Transverse colon (tissue), 4 donors: Measurements from ENCODE around the gene TRMT5. TPM values are rescaled to one million over a fixed set of nuclear protein-coding genes. Genes with fewer than 3 reads are reported as not detected.

Source experiments
- DNase-seq: peaks from one replicate; pipeline ENCODE4 v3.0.0-alpha.2; 2019
- H3K27ac ChIP-seq, 4 donors: fragments of 200-600 bp; sonication (generic); 2 replicates each; pipeline ENCODE4 v1.5.1; 2016 to 2018; ENCODE audit warnings: inconsistent platforms in 4 of 4
- H3K27me3 ChIP-seq: fragments of 200-600 bp; sonication (generic); 2 replicates; pipeline ENCODE4 v1.5.1; 2017; ENCODE audit warnings: inconsistent platforms
- H3K36me3 ChIP-seq, 4 donors: fragments of 200-600 bp; sonication (generic); 2 replicates each; pipeline ENCODE4 v1.5.1; 2017 to 2019; ENCODE audit warnings: inconsistent platforms in 4 of 4
- H3K4me1 ChIP-seq, 4 donors: fragments of 200-600 bp; sonication (generic); 2 replicates each; pipeline ENCODE4 v1.5.1; 2017 to 2020; ENCODE audit warnings: inconsistent platforms in 4 of 4
- H3K4me3 ChIP-seq, 4 donors: fragments of 200-600 bp; sonication (generic); 1 replicate in 1 of 4; 2 replicates in 3 of 4; pipeline versions ENCODE4 v1.5.1 to v1.6.1; 2017 to 2019; ENCODE audit warnings: inconsistent platforms in 4 of 4
- H3K9me3 ChIP-seq, 2 donors: fragments of 200-600 bp; sonication (generic); 2 replicates each; pipeline ENCODE4 v1.5.1; 2017 to 2019; ENCODE audit warnings: inconsistent platforms in 2 of 2
- EP300 ChIP-seq: sonication (generic); formaldehyde crosslinking; IDR thresholded peaks from one replicate; pipeline ENCODE4 v1.6.1; 2017; ENCODE audit warnings: antibody characterized with exemption, low read depth
- POLR2A ChIP-seq: fragments of 450-650 bp; IDR thresholded peaks from one replicate; pipeline ENCODE4 v1.6.1; 2016; ENCODE audit warnings: antibody characterized with exemption, mild to moderate bottlenecking, moderate library complexity
- POLR2AphosphoS5 ChIP-seq, 3 donors: sonication (generic); formaldehyde crosslinking; IDR thresholded peaks; one replicate each; pipeline ENCODE4 v1.6.1; 2016; ENCODE audit warnings: antibody characterized with exemption in 3 of 3
- WGBS, 2 donors: methylation state at CpG; one replicate each; pipeline ENCODE4 v1.1.5; 2018; ENCODE audit warnings: low coverage in 1 of 2; 5-methylcytosine and 5-hydroxymethylcytosine counted together
- in situ Hi-C, 4 donors: fragments of 200-750 bp; cut with MboI; loops; one replicate each; pipeline versions ENCODE4 v1.15.0 to v1.15.1; 2017; ENCODE audit warnings: low sequenced_read_pairs in 3 of 4, low pct_ligation_motif_present in 1 of 4, low pct_unique_long_range_greater_than_20kb in 1 of 4
- intact Hi-C: fragments of 100-400 bp; cut with DNase I; formaldehyde crosslinking; loops from one replicate; pipeline ENCODE4 v1.15.1; 2023; ENCODE audit warnings: low total_unique reads
- total RNA-seq, 4 donors: library from RNA; depleted of rRNA; stranded (reverse); fragments of >200 nt; gene quantifications; one replicate each; pipeline ENCODE4 v1.1.0, GENCODE V29; 2016
- TF ChIP-seq, protein P1 (sequence below), 5 experiments: fragments of 200-600 bp in 3 of 5; fragments of 450-650 bp in 2 of 5; sonication (generic) in 3 of 5; IDR thresholded peaks; 1 replicate in 2 of 5; 2 replicates in 3 of 5; pipeline ENCODE4 v1.5.1; 2016 to 2017; ENCODE audit warnings: antibody characterized with exemption in 5 of 5, inconsistent platforms in 3 of 5, mild to moderate bottlenecking in 2 of 5, moderate library complexity in 1 of 5

Gene TRMT5
- total RNA-seq, 4 donors from 2014 or later, result 0.75 to 13.5 (median 6.5) TPM

- no peaks in the 10 kb centered on the region for H3K27me3 ChIP-seq
- TF ChIP-seq, protein P1, sequence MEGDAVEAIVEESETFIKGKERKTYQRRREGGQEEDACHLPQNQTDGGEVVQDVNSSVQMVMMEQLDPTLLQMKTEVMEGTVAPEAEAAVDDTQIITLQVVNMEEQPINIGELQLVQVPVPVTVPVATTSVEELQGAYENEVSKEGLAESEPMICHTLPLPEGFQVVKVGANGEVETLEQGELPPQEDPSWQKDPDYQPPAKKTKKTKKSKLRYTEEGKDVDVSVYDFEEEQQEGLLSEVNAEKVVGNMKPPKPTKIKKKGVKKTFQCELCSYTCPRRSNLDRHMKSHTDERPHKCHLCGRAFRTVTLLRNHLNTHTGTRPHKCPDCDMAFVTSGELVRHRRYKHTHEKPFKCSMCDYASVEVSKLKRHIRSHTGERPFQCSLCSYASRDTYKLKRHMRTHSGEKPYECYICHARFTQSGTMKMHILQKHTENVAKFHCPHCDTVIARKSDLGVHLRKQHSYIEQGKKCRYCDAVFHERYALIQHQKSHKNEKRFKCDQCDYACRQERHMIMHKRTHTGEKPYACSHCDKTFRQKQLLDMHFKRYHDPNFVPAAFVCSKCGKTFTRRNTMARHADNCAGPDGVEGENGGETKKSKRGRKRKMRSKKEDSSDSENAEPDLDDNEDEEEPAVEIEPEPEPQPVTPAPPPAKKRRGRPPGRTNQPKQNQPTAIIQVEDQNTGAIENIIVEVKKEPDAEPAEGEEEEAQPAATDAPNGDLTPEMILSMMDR (IDR thresholded peaks at IDR 0.05), result no peak
- TF ChIP-seq EP300, result no peak
- TF ChIP-seq POLR2AphosphoS5 (IDR thresholded peaks at IDR 0.05), result no peak
- no peak for TF ChIP-seq POLR2A
- intact Hi-C loops, result no loop called here
- no peak overlapping the region for H3K4me3 ChIP-seq
- WGBS, 2 donors, result 38 to 52% methylated on average over 1 to 2 of the region's 2 CpGs
- in situ Hi-C loops, result no loop called here
- no peaks in the 10 kb centered on the region for H3K9me3 ChIP-seq
- peaks cover 0 to 18% (median 7%) of the 10 kb centered on the region in 4 donors for H3K4me1 ChIP-seq
- no peaks in the 10 kb centered on the region for H3K36me3 ChIP-seq
- DNase-seq, result no peak
- no peak overlapping the region for H3K27ac ChIP-seq
Measured at GRCh38 chr14:60975551-60975950, 5.3 kb downstream of the TRMT5 start.

DNA sequence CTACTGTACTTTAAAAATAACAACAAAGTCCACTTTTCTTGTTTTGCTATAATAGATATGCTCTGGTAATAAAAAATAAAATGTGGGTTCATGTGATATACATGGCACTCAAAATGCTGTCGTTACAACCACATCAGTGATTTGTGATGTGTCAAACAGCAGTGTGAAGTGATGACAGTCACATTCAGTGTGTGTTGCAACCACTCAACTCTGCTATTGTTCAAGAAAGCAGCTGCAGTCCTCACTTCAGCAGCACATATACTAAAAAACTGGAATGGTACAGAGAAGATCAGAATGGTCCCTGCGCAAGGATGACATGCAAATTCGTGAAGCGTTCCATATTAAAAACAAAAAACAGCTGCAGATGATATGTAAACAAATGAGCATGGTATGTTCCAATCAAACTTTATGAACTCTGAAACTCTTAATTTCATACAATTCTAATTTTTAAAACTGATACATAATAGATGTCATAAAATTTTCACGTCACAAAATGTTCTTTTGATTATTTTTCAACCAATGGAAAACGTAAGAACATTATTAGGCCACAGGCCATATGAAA lies 6.7 kb downstream of the TRMT5 start:
- Histone ChIP-seq H3K36me3 (no peaks in the 10 kb centered on the region), H3K27me3 (no peaks in the 10 kb centered on the region), H3K9me3 (no peaks in the 10 kb centered on the region), H3K4me3 (no peak overlapping the region), H3K4me1 (peaks cover 0 to 13% (median 0%) of the 10 kb centered on the region in 4 donors), H3K27ac (no peak overlapping the region)
- TF ChIP-seq POLR2A, result no peak
- TF ChIP-seq, protein P1 (IDR thresholded peaks at IDR 0.05), result no peak
- TF ChIP-seq EP300, result no peak
- TF ChIP-seq POLR2AphosphoS5 (IDR thresholded peaks at IDR 0.05), result no peak
- in situ Hi-C loops, result no loop called here
- WGBS, 2 donors, result 75 to 83% methylated on average over 6 of the region's 6 CpGs
- intact Hi-C loops, result no loop called here
- no peak for DNase-seq

DNA sequence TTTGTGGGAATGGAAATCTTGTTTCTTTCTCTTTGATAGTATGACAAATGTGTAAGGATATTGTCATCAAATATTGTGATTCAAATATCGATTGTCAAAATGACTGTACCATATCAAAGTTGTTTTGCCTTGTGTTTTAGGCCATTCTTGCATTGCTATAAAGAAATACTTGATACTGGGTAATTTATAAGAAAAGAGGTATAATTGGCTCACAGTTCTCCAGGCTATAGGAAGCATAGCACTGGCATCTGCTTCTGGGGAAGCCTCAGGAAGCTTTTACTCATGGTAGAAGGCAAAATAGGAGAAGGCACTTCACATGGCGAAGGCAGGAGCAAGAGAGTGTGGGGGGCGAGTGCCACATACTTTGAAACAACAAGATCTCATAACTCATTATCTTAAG lies 7.8 kb downstream of the TRMT5 start:
- WGBS, 2 donors, result 95 to 100% methylated on average over 1 to 3 of the region's 3 CpGs
- peaks cover 0 to 4% (median 0%) of the 10 kb centered on the region in 4 donors for H3K4me1 ChIP-seq
- intact Hi-C loops, result no loop called here
- no peak for DNase-seq
- no peak overlapping the region for H3K27ac ChIP-seq
- H3K9me3 ChIP-seq, result no peaks in the 10 kb centered on the region
- in situ Hi-C loops, result no loop called here
- H3K27me3 ChIP-seq, result no peaks in the 10 kb centered on the region
- no peaks in the 10 kb centered on the region for H3K36me3 ChIP-seq
- TF ChIP-seq, protein P1 (IDR thresholded peaks at IDR 0.05), result no peak
- TF ChIP-seq EP300, result no peak
- TF ChIP-seq POLR2A, result no peak
- TF ChIP-seq POLR2AphosphoS5 (IDR thresholded peaks at IDR 0.05), result no peak
- no peak overlapping the region for H3K4me3 ChIP-seq

GRCh38 chr14:60972295-60972694 lies 8.6 kb downstream of the TRMT5 start:
- 98 to 100% methylated on average over 4 to 15 of the region's 15 CpGs for WGBS, 2 donors
- Histone ChIP-seq H3K4me3 (no peak overlapping the region), H3K27ac (no peak overlapping the region), H3K27me3 (no peaks in the 10 kb centered on the region), H3K4me1 (no peaks in the 10 kb centered on the region), H3K9me3 (no peaks in the 10 kb centered on the region), H3K36me3 (no peaks in the 10 kb centered on the region)
- intact Hi-C loops (no loop called here), in situ Hi-C loops (no loop called here)
- no peak for TF ChIP-seq POLR2AphosphoS5 (IDR thresholded peaks at IDR 0.05)
- TF ChIP-seq, protein P1 (IDR thresholded peaks at IDR 0.05), result no peak
- no peak for TF ChIP-seq POLR2A
- TF ChIP-seq EP300, result no peak
- no peak for DNase-seq
